KOPT-K1 (cell line): ENCODE data around the gene COL18A1.

Source experiments
- H3K27ac ChIP-seq: fragments of 200-600 bp; sonication (generic); 2 replicates; pipeline ENCODE4 v1.5.1; 2016; ENCODE audit warnings: antibody characterized with exemption, mild to moderate bottlenecking, low read depth, low read length; ENCODE audit not compliant: poor library complexity, severe bottlenecking
- H3K36me3 ChIP-seq: fragments of 200-600 bp; sonication (generic); 2 replicates; pipeline ENCODE4 v1.5.1; 2017; ENCODE audit warnings: antibody characterized with exemption, mild to moderate bottlenecking, low read length, moderate library complexity; ENCODE audit not compliant: insufficient read depth
- H3K9me3 ChIP-seq: fragments of 200-600 bp; sonication (generic); 2 replicates; pipeline ENCODE4 v1.5.1; 2017; ENCODE audit warnings: antibody characterized with exemption, low read length, mild to moderate bottlenecking; ENCODE audit not compliant: insufficient read depth, poor library complexity, severe bottlenecking

COL18A1 gene

GRCh38 chr21:45538381-45539045 lies 133.5 kb downstream of the COL18A1 start:
- no peak overlapping the region for H3K27ac ChIP-seq
- no peaks in the 10 kb centered on the region for H3K9me3 ChIP-seq
- peaks cover 61% of the 10 kb centered on the region; the same call in 1 of the 2 replicates for H3K36me3 ChIP-seq

- Histone ChIP-seq H3K9me3 (no peaks in the 10 kb centered on the region), H3K36me3 (peaks cover 54% of the 10 kb centered on the region; the same call in 1 of the 2 replicates), H3K27ac (no peak overlapping the region)
These were observed 134.3 kb downstream of the COL18A1 start for GRCh38 chr21:45539046-45539795.

- Histone ChIP-seq H3K36me3 (peaks cover 46% of the 10 kb centered on the region; the same call in 1 of the 2 replicates), H3K9me3 (no peaks in the 10 kb centered on the region), H3K27ac (no peak overlapping the region)
These were observed 135.0 kb downstream of the COL18A1 start for GRCh38 chr21:45539796-45540600.

- Histone ChIP-seq H3K36me3 (peaks cover 40% of the 10 kb centered on the region; the same call in 1 of the 2 replicates), H3K27ac (peak overlapping the region; percentile 73), H3K9me3 (no peaks in the 10 kb centered on the region)
These were observed 135.6 kb downstream of the COL18A1 start for GRCh38 chr21:45540601-45540970.

GRCh38 chr21:45541221-45542039 lies 136.5 kb downstream of the COL18A1 start:
- H3K36me3 ChIP-seq, result peaks cover 32% of the 10 kb centered on the region; the same call in 1 of the 2 replicates
- H3K9me3 ChIP-seq, result no peaks in the 10 kb centered on the region
- peak overlapping the region; percentile 73 for H3K27ac ChIP-seq

GRCh38 chr21:45542242-45542666 lies 137.3 kb downstream of the COL18A1 start, which contains the start of gene SLC19A1:
TSS of gene SLC19A1 (minus strand) at chr21:45542440. CDS start at chr21:45537959, 4,481 bp downstream.
- Histone ChIP-seq H3K9me3 (no peaks in the 10 kb centered on the region), H3K36me3 (peaks cover 26% of the 10 kb centered on the region; the same call in 1 of the 2 replicates), H3K27ac (peak within 1 kb of the TSS; percentile 73)

- Histone ChIP-seq H3K27ac (peak overlapping the region; percentile 73), H3K9me3 (no peaks in the 10 kb centered on the region), H3K36me3 (peaks cover 25% of the 10 kb centered on the region; the same call in 1 of the 2 replicates)
These were observed 137.9 kb downstream of the COL18A1 start for GRCh38 chr21:45542667-45543370.

- Histone ChIP-seq H3K9me3 (no peaks in the 10 kb centered on the region), H3K36me3 (peaks cover 20% of the 10 kb centered on the region; the same call in 1 of the 2 replicates), H3K27ac (no peak overlapping the region)
These were observed 138.4 kb downstream of the COL18A1 start for GRCh38 chr21:45543371-45543709.

- no peaks in the 10 kb centered on the region for H3K9me3 ChIP-seq
- peaks cover 15% of the 10 kb centered on the region; the same call in 1 of the 2 replicates for H3K36me3 ChIP-seq
- no peak overlapping the region for H3K27ac ChIP-seq
These were observed 138.9 kb downstream of the COL18A1 start for GRCh38 chr21:45543710-45544448.

- Histone ChIP-seq H3K27ac (no peak overlapping the region), H3K36me3 (peaks cover 8% of the 10 kb centered on the region; the same call in 1 of the 2 replicates), H3K9me3 (no peaks in the 10 kb centered on the region)
These were observed 139.7 kb downstream of the COL18A1 start for GRCh38 chr21:45544449-45545235.

- Histone ChIP-seq H3K9me3 (no peaks in the 10 kb centered on the region), H3K36me3 (0 out of 2 replicates have a peak, but pooled peaks cover 2% of the 10 kb centered on the region), H3K27ac (no peak overlapping the region)
These were observed 140.2 kb downstream of the COL18A1 start for GRCh38 chr21:45545236-45545570.

- Histone ChIP-seq H3K36me3 (no peaks in the 10 kb centered on the region), H3K9me3 (no peaks in the 10 kb centered on the region), H3K27ac (no peak overlapping the region)
These were observed 140.9 kb downstream of the COL18A1 start for GRCh38 chr21:45545691-45546531.
